ENCODE measurements around the gene GPR108.

Gene GPR108

DNA sequence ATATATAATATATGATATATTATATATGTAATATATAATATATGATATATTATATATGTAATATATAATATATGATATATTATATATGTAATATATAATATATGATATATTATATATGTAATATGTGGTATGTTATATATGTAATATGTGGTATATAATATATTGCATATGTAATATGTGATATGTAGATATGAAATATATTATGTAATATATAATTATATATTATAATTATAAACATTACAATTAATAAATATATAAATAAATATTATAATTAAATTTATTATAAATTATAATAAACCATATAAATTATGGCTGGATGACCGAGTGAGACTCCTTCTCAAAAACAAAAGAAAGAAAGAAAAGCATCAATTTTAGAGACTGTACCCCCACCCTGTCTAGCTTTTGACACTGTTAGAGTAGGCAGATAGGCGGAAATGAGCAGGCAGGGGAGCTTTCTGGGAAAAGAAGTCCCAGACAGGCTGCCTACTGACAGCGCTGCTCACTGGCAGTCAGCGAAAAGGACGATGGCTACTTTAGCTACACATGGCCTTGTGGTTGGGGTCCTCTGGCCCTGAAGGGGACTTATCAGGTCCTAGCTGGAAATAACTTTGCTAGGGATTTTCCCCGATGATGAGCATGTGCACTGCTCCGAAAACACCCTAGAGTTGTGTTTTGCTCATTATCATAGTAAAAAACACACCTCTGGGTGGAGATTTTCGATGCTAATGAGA, 36.6 kb downstream of the GPR108 start:
- no peak for DNase-seq

DNA sequence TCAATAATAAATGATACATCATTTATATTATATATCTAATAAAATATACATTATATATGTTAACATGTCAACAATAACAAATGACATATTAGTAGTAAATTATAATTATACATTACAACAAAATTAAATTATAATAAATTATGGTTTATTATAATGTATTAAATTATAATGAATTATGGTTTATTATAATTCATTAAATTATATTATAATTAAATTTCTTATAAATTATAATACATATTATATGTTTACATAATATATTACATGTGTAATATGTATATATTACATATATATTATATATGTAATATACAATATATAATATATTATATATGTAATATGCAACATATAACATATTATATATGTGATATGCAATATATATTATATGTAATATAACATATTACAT, 37.4 kb downstream of the GPR108 start:
- DNase-seq = no peak

DNA sequence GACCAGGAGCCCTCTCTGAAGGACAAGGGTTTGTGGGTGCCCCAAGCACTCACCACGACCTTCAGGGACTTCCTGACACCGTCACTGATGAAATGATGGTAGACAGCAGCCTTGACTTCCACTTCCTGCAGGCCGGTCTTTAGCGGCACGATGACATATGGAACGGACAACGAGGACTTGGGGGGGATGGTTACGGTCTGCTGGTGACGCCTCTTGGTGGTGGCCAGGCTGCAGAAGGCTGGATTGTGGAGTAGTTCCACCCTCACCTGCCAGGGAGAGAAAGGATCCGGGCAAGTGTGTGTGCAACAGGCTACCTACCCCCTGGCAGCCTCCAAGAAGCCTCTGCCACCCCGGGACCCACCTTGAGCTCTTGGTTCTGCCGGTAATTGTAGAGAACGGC, 40.1 kb downstream of the GPR108 start:
- no peak for DNase-seq

DNA sequence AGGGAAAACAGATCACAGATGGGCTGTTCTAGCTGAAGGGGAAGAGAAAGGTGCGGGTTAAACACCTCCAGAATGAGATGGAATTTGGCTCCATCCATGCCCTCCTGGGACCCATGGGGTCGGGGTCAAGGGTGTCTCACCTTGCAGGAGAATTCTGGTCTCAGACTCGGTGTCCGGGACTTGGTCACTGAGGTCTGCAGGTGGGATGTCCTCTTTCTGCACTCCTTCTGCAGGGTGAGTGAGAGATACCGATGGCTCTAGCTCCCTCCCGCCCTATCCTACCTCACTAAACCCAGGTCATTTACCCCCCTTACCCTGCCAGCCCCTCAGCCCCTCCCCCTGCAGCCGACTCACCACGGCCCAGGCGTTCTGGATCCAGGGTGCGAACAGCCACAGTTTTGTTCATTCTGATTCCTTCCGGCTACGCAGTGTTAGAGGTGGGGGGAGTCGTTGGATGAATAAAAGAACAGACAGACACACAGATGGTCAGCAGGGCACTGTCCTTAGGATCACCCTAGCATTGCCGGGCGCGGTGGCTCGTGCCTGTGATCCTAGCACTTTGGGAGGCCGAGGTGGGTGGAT, 41.0 kb downstream of the GPR108 start:
- DNase-seq = no peak

DNA sequence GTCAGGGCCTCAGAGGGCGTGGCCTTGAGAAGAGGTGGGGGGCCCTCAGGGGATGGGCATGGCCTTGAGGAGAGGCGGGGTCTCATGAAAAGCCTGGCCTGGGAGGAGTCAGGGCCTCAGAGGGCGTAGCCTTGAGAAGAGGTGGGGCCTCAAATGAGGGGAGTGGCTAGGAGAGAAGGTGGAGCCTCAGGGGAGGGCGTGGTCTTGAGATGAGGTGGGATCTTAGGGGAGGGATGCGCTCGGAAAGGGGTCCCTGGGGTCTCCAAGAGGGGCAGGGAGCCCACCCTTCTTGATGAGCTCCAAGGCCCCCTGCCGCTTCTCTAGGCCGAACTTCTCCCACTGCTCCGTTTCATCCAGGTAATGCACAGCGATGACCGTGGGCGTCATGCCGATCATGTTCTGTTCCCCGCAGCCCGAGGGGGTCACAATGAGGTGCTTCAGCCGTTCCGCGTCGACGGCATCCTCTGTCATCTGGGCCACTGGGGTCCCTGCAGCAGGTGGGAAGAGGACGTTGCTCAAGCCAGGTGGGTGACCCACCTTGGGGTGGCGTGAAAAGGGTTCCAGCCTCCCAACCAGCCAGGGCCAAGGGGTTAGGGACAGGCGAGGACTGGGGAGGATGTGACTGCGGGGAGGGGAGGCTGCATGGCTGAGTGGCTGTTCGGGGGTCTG, 43.1 kb downstream of the GPR108 start:
- DNase-seq = no peak

DNA sequence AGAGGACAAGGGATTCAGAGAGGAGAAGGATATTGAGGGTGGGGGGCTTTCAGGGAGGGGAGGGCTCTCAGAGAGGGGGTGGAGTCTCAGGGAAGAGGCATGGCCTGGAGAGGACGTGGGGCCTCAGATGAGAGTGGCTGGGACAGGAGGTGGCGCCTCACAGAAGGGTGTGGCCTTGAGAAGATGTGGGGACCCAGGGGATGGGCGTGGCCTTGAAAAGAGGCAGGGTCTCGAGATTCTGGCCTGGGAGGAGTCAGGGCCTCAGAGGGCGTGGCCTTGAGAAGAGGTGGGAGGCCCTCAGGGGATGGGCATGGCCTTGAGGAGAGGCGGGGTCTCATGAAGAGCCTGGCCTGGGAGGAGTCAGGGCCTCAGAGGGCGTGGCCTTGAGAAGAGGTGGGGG, 43.7 kb downstream of the GPR108 start:
- DNase-seq = no peak

DNA sequence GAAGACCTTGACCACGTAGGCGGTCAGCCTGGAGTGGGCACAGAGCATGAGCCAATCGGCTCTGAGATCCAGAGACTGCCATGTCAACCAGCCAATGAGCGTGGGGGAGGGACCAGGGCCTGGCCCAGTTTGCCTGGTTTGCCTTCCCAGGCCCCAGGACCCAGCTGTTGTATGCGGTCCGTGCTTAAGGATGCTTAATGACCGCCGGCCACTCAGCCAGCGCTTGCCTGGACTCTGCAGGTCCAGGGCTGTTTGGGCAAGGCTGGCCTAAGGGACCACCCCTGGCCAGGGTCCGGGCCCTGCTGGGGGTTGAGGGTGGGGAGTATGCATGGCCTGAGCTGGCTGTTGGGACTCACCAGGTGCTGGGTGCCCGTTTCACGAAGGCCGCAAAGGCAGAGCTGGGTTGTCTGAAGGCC, 44.3 kb downstream of the GPR108 start:
- no peak for DNase-seq

DNA sequence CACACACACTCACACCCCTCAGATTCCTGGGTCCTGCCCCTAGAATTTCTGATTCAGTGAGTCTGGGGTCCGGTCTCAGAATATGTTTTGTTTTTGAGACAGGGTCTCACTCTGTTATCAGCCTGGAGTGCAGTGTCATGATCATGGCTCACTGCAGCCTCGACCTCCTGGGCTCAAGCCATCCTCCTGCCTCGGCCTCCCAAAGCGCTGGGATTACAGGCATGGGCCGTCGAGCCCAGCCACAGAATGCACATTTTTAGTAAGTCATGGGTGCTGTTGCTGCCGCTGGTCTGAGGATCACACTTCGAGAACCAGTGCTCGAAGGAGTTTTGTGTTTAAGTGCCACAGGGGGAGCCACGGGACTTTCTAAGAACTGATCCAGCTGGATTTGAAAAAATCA, 45.4 kb downstream of the GPR108 start:
- DNase-seq = no peak

DNA sequence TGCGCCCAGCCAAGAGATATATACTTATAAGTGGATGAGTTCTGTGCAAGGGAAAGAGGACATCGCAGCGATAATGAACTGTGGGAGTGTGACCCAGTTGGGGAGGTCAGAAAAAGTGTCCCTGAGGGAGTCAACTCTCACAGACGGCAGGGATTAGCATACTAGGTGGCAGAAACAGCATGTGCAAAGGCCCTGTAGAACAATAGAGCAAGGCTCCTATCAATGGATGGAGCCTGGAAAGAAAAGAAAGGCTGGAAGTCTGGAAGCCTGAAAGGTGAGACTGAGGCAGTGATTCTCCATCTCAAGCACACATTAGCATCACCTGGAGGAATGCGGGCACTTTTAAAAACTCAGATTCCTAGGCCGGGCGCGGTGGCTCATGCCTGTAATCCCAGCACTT, 46.0 kb downstream of the GPR108 start:
- DNase-seq = no peak

DNA sequence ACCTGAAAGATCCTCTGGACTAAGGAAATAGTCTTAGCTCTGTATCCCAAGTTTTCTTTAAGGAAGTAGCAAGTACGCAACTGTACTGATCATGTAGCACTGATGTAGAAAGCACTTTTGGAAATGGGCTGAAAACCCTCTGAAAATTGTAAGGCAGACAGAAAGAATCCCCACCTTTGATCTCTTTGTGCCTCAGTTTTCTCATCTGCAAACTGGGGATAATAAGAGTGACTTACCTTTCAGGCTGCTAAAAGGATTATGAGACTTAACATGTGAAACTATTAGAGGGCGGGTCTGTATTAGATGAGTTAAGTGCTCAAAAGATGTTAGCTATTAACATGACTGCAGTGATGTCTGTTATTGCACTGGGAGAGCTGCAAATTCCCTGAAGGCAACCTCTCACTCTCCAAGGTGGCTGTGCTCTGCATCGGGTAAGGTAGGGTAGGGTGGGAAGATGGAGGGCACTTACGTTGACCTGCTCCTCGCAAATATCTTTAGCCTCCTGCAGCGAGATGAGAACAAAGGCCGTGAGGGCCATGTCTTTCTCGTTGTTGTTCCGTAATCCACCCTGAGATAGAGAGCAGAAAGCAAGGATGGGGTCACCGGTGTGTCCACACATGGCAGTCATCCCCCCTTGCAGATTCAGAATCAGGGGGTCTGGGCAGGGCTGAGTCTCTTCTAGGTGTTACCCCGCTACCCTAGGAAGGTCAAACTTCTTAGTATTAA, 47.1 kb downstream of the GPR108 start:
- no peak for DNase-seq

DNA sequence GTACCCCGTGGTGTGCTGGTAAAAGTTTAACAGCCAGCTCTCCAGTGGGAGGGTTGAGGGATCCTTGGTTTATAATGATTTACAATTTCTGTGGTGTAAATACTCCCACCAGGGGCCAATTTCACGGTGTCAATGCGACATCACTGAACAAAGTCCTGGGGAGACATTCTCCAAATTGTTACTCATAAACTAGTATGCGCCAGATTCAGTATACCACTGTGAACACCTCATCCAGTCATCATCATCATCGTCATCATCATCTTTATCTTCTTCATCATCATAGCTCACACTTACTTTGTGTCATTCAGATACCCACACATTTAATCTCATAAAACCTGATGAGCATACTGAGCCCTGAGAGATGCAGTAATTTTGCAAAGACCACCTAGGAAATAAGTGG, 50.3 kb downstream of the GPR108 start:
- no peak for DNase-seq

DNA sequence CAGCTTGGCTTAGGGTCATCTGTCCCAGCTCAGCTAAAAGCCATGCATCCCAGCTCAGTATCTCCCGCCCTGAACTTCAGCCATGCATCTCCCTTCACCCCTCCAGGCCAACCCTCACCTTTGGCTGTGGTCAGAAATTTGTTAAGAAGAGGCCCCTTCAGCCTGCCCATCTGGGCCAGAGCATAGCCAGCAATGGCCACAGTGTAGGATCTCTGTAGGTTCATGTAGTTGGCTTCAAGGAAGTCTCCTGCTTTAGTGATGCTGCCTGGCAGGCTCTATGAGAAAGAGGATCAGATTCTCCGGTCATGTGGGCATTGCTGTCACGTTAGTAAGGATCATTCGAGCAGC, 50.8 kb downstream of the GPR108 start:
- DNase-seq = no peak

DNA sequence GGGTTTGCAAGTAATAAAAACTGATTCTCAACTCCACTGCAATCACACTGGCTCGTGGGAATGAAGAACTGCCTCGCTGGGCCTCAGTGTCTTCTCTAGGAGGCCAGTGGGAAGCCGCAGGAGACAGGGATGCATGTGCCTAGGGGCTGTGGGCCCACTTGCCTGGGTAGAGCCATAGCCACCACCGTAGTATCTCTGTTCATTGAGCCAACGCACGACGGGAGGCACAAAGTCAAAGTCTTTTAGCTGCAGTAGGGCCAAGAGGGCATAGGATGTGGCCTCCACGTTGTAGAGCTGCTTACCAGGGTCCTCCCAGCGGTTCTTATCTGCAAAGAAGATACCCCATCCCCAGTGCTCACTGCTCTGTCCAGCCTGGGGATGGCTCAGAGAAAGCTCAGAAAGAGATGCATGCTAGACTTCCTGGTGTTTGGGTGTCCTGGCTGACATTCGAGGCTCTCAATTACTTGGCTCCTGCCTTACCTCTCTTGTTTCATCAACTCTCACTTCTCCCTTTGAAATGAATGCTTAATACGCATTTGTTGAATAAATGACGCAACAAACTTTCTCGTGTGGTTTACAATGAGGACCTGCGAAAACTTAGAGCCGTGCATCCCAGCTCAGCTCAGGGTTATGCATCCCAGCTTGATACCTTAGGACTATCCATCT, 51.3 kb downstream of the GPR108 start:
- DNase-seq = no peak

DNA sequence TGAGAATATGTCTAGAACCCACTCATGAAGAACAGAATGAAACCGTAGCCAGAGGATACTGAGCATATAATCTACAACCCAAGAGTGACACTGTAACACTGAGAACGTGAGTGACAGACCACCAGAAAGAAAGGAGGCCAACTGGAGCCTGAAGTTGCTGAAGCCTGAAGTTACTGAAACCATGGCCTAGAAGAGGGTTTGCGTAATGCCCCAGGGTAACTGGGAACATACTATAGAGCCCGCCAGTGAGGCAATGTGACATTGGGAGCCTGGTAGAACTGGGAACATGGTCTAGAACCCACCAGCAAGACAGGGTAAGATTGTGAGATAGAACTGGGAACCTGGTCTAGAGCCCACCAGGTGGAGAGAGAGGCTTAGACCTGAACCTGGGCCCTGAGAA, 51.9 kb downstream of the GPR108 start:
- DNase-seq = no peak

DNA sequence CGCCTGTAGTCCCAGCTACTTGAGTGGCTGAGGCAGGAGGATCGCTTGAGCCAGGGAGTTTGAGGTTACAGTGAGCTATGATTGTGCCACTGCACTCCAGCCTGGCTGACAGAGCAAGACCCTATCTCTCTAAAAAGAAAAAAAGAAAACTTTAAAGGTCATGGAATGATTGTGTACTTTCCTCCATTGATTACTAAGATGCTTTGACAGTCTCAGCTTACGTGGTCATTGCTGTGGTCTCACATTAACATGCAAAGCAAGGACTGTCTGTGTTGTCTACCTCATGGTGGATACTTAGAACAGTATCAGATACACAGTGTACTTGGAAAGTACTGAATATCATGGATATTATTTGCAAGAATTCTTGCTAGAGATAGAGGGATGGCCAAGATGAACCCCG, 53.4 kb downstream of the GPR108 start:
- DNase-seq = no peak

DNA sequence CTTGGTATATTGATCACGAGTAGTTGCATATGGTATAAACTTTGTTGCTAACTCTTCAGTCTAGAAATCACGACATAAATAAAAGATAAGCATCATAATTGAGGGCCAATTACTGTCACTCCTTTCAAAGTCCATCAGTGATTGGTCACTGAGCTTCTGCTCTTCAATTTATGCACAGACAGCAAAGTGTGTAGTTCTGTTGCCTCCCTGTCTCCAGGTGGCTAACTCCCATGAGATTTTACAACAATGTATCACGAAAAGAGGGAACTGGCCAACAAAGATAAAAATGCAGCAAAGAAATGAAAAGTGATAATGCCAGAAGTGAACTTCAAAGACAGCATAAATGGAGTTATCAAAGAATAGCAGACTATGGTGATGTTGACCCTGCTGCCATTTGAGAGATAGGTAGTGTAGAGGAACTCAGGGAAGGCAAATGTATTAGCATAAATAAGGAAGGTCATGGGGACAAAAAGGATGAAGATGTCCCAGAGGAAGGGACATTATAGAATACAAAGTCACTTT, 54.7 kb downstream of the GPR108 start:
- no peak for DNase-seq

DNA sequence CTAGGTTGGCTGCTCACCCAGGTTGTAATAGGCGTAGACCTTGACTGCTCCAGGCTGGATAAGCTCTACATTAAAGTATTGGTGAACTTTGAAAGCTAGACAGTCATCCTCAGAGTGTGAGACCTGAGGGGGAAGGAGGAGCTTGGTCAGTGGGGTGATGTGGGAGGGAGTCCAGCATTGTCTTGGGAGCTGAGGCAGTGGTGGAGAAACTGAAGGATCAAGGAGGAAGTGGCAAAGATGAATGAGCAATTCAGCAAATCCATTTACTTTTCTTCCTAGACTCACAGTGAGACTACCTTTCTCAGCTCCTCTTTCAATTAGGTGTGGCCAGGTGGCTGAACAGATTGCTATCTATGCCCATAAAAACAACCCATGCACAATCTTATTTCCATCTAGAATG, 57.2 kb downstream of the GPR108 start:
- no peak for DNase-seq
